SK-N-SH treated with all-trans-retinoic acid at 6 μM for 48 hours (cell line): ENCODE measurements around the gene TNS1.

Experiments
- BACH2 ChIP-seq: fragments of 250-450 bp; sonication (Bioruptor Pico); IDR thresholded peaks from 2 replicates; pipeline ENCODE4 v1.9.0; 2021; ENCODE audit warnings: mild to moderate bottlenecking, borderline replicate concordance
- ESRRG ChIP-seq: fragments of 250-450 bp; sonication (Bioruptor Pico); IDR thresholded peaks from 2 replicates; pipeline ENCODE4 v1.6.1; 2021; ENCODE audit warnings: mild to moderate bottlenecking
- ZFP3 ChIP-seq: fragments of 250-450 bp; sonication (Bioruptor Pico); IDR thresholded peaks from 2 replicates; pipeline ENCODE4 v1.5.0; 2020; ENCODE audit warnings: mild to moderate bottlenecking, moderate library complexity
- ZFP30 ChIP-seq: fragments of 450-650 bp; formaldehyde crosslinking; IDR thresholded peaks from 2 replicates; pipeline ENCODE4 v1.5.0; 2022; ENCODE audit warnings: mild to moderate bottlenecking, moderate library complexity
- ZNF70 ChIP-seq: fragments of 450-650 bp; formaldehyde crosslinking; IDR thresholded peaks from 2 replicates; pipeline ENCODE4 v1.5.0; 2020; ENCODE audit warnings: mild to moderate bottlenecking, moderate library complexity
- ZNF8 ChIP-seq: fragments of 450-650 bp; formaldehyde crosslinking; IDR thresholded peaks from 2 replicates; pipeline ENCODE4 v1.5.0; 2020; ENCODE audit warnings: mild to moderate bottlenecking, moderate library complexity
- TF ChIP-seq, protein P1 (sequence below): fragments of 250-450 bp; sonication (Bioruptor Pico); IDR thresholded peaks from 2 replicates; pipeline ENCODE4 v1.8.0; 2020; ENCODE audit warnings: mild to moderate bottlenecking, moderate library complexity, borderline replicate concordance

DNA sequence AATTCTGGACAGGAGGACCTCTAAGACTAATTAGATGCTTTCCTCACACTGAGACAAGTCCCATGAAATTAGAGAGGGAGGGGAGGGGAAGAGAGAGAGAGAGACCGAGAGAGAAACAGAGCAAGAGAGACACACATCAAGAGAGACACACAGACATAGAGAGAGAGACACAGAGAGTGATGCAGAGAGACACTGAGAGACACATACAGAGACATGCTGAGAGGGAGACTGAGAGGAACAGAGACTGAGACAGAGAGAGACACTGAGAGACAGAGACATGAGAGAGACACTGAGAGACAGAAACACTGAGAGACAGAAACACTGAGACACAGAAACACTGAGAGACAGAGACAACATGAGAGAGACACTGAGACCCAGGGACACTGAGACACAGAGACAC is 250.8 kb downstream of the TNS1 start:
- TF ChIP-seq BACH2 (CRISPR knock-in tag) (no peak), ZFP3 (CRISPR knock-in tag) (no peak), ZNF70 (CRISPR knock-in tag) (no peak), ESRRG (CRISPR knock-in tag) (no peak), ZFP30 (CRISPR knock-in tag) (no peak), ZNF8 (no peak)
- TF ChIP-seq, protein P1, sequence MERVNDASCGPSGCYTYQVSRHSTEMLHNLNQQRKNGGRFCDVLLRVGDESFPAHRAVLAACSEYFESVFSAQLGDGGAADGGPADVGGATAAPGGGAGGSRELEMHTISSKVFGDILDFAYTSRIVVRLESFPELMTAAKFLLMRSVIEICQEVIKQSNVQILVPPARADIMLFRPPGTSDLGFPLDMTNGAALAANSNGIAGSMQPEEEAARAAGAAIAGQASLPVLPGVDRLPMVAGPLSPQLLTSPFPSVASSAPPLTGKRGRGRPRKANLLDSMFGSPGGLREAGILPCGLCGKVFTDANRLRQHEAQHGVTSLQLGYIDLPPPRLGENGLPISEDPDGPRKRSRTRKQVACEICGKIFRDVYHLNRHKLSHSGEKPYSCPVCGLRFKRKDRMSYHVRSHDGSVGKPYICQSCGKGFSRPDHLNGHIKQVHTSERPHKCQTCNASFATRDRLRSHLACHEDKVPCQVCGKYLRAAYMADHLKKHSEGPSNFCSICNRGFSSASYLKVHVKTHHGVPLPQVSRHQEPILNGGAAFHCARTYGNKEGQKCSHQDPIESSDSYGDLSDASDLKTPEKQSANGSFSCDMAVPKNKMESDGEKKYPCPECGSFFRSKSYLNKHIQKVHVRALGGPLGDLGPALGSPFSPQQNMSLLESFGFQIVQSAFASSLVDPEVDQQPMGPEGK (CRISPR knock-in tag): no peak
